BJ (cell line): Measurements from ENCODE around the gene GAS2L1. TPM values are rescaled to one million over a fixed set of nuclear protein-coding genes. Genes with fewer than 3 reads are reported as not detected.

ENCODE experiments used
- CTCF ChIA-PET: fragments of 350-600 bp; formaldehyde crosslinking; extraction: SDS; loops from one replicate; lab custom pipeline; 2021; ENCODE audit warnings: antibody characterized with exemption, inconsistent platforms; lab: Yijun Ruan, JAX
- POLR2A ChIA-PET: fragments of 300-600 bp; sonication (Branson Sonifier 250); formaldehyde crosslinking; extraction: SDS; loops from one replicate; lab custom pipeline; 2021; ENCODE audit warnings: antibody characterized with exemption; lab: Charles Lee
- DNase-seq: peaks from one replicate; pipeline ENCODE4 v3.0.0-alpha.2; 2011; ENCODE audit warnings: low read depth
- H3K27me3 ChIP-seq: 2 replicates; pipeline ENCODE4 v1.6.0; 2011; ENCODE audit warnings: low read length; ENCODE audit not compliant: control insufficient read depth, insufficient read depth
- H3K36me3 ChIP-seq: 2 replicates; pipeline ENCODE4 v1.5.1; 2011; ENCODE audit warnings: low read length; ENCODE audit not compliant: control insufficient read depth, insufficient read depth
- H3K4me3 ChIP-seq: 2 replicates; pipeline ENCODE4 v1.5.1; 2011; ENCODE audit warnings: low read depth, mild to moderate bottlenecking, control low read depth, low read length
- CTCF ChIP-seq: IDR thresholded peaks from 2 replicates; pipeline ENCODE4 v1.5.1; 2011; ENCODE audit warnings: low read depth, mild to moderate bottlenecking, control low read depth, inconsistent platforms, low read length, moderate library complexity; ENCODE audit not compliant: insufficient read depth
- polyA plus RNA-seq: library from polyadenylated mRNA; depleted of rRNA; stranded (reverse); fragments of >200 nt; gene quantifications from 2 replicates; pipeline ENCODE4 v1.2.3, GENCODE V29; 2011

The GAS2L1 gene
- polyA plus RNA-seq, 1 experiment, result 17.0 TPM

- ChIA-PET CTCF (interaction anchor here (1.2 kb wide), 1 partner anchor 28 kb away, joined by 4 read pairs; no protein-coding TSS in a partner anchor), POLR2A (no interaction called here)
- no peak for DNase-seq
- no peak overlapping the region for H3K4me3 ChIP-seq
- TF ChIP-seq CTCF, result no peak
- H3K36me3 ChIP-seq, result peaks cover 21% of the 10 kb centered on the region
- no peaks in the 10 kb centered on the region for H3K27me3 ChIP-seq
These were observed 23.8 kb downstream of the GAS2L1 start for GRCh38 chr22:29330291-29330690.

- no peak for TF ChIP-seq CTCF
- Histone ChIP-seq H3K4me3 (no peak overlapping the region), H3K27me3 (no peaks in the 10 kb centered on the region), H3K36me3 (peaks cover 21% of the 10 kb centered on the region)
- no peak for DNase-seq
- ChIA-PET POLR2A (interaction anchor here (0.5 kb wide), 1 partner anchor 48 kb away, joined by 9 read pairs; no protein-coding TSS in a partner anchor), CTCF (no interaction called here)
These were observed 24.3 kb downstream of the GAS2L1 start for GRCh38 chr22:29330753-29331152.

GRCh38 chr22:29331213-29331612, 24.8 kb downstream of the GAS2L1 start:
- H3K4me3 ChIP-seq, result no peak overlapping the region
- no peak for DNase-seq
- CTCF ChIA-PET, result interaction anchor here (0.8 to 1.1 kb wide), 2 partner anchors 18 to 24 kb away, joined by 3 to 4 read pairs; no protein-coding TSS in a partner anchor
- POLR2A ChIA-PET, result interaction anchor here (0.5 kb wide), 1 partner anchor 49 kb away, joined by 9 read pairs; no protein-coding TSS in a partner anchor
- peaks cover 23% of the 10 kb centered on the region for H3K36me3 ChIP-seq
- TF ChIP-seq CTCF, result no peak
- H3K27me3 ChIP-seq, result no peaks in the 10 kb centered on the region

- Histone ChIP-seq H3K4me3 (no peak overlapping the region), H3K27me3 (no peaks in the 10 kb centered on the region), H3K36me3 (peaks cover 22% of the 10 kb centered on the region)
- ChIA-PET CTCF (interaction anchor here (0.8 to 1.1 kb wide), 2 partner anchors 18 to 24 kb away, joined by 3 to 4 read pairs; no protein-coding TSS in a partner anchor), POLR2A (no interaction called here)
- TF ChIP-seq CTCF, result no peak
- DNase-seq, result no peak
These were observed 25.3 kb downstream of the GAS2L1 start for GRCh38 chr22:29331658-29332300.

GRCh38 chr22:29332886-29333496, 26.5 kb downstream of the GAS2L1 start:
- POLR2A ChIA-PET, result no interaction called here
- peaks cover 16% of the 10 kb centered on the region for H3K36me3 ChIP-seq
- CTCF ChIA-PET, result no interaction called here

More at GRCh38 chr22:29332886-29333496, 26.5 kb downstream of the GAS2L1 start:
- DNase-seq, result no peak
- no peak for TF ChIP-seq CTCF
- Histone ChIP-seq H3K4me3 (no peak overlapping the region), H3K27me3 (no peaks in the 10 kb centered on the region)
